SK-N-SH (cell line): Measurements from ENCODE around the gene PRKG1.

ENCODE experiments used
- CHD2 ChIP-seq: fragments of 150-350 bp; IDR thresholded peaks from 2 replicates; pipeline ENCODE4 v1.6.1; 2018; ENCODE audit warnings: low read length; ENCODE audit not compliant: partially characterized antibody
- CTCF ChIP-seq: fragments of 200-600 bp; sonication (generic); IDR thresholded peaks from 2 replicates; pipeline ENCODE4 v1.6.1; 2017; ENCODE audit warnings: antibody characterized with exemption, mild to moderate bottlenecking, moderate library complexity
- EP300 ChIP-seq, 2 experiments: IDR thresholded peaks; 2 replicates each; pipeline versions ENCODE4 v1.4.0 to v1.6.1; 2012; ENCODE audit warnings: borderline replicate concordance in 1 of 2, low read depth in 1 of 2, low read length in 1 of 2
- GABPA ChIP-seq: IDR thresholded peaks from 2 replicates; pipeline ENCODE4 v1.4.0; 2012; ENCODE audit warnings: low read depth, mild to moderate bottlenecking
- NFIC ChIP-seq: IDR thresholded peaks from 2 replicates; pipeline ENCODE4 v1.4.0; 2012; ENCODE audit warnings: borderline replicate concordance
- NRF1 ChIP-seq: IDR thresholded peaks from 2 replicates; pipeline ENCODE4 v1.6.1; 2012; ENCODE audit warnings: low read depth, mild to moderate bottlenecking, low read length
- YY1 ChIP-seq: IDR thresholded peaks from 2 replicates; pipeline ENCODE4 v1.4.0; 2012; ENCODE audit warnings: low read depth, mild to moderate bottlenecking

- TF ChIP-seq EP300 (IDR thresholded peaks at IDR 0.05; ENCODE audit: borderline replicate concordance in 1 of 2, low read depth in 1 of 2, low read length in 1 of 2) (no peak), CTCF (no peak), GABPA (no peak), NRF1 (no peak), YY1 (no peak), NFIC (no peak), CHD2 (no peak)
These were observed 457.8 kb downstream of the PRKG1 start for GRCh38 chr10:51532044-51532443.
